Sigmoid colon (tissue), 7 donors: ENCODE results near the gene SLC9A9. TPM values are rescaled to one million over a fixed set of nuclear protein-coding genes. Genes with fewer than 3 reads are reported as not detected.

Source experiments
- DNase-seq: peaks from one replicate; pipeline ENCODE4 v3.0.0-alpha.2; 2019
- H3K27ac ChIP-seq, 4 donors: fragments of 200-600 bp; sonication (generic); one replicate each; pipeline ENCODE4 v1.5.1; 2016 to 2019; ENCODE audit warnings: mild to moderate bottlenecking in 1 of 4
- H3K27me3 ChIP-seq, 3 donors: fragments of 200-600 bp; sonication (generic); one replicate each; pipeline ENCODE4 v1.5.1; 2019; ENCODE audit warnings: mild to moderate bottlenecking in 1 of 3
- H3K36me3 ChIP-seq, 4 donors: fragments of 200-600 bp; sonication (generic); one replicate each; pipeline ENCODE4 v1.5.1; 2016 to 2019
- H3K4me1 ChIP-seq, 4 donors: fragments of 200-600 bp; sonication (generic); one replicate each; pipeline ENCODE4 v1.5.1; 2017 to 2019
- H3K4me3 ChIP-seq, 4 donors: fragments of 200-600 bp; sonication (generic); one replicate each; pipeline ENCODE4 v1.5.1; 2017 to 2019; ENCODE audit warnings: mild to moderate bottlenecking in 2 of 4, moderate library complexity in 1 of 4
- H3K9me3 ChIP-seq, 4 donors: fragments of 200-600 bp in 3 of 4; sonication (generic) in 3 of 4; one replicate each; pipeline versions ENCODE4 v1.5.1 to v1.6.1; 2013 to 2019
- EP300 ChIP-seq, 4 donors: sonication (generic); formaldehyde crosslinking; IDR thresholded peaks; one replicate each; pipeline ENCODE4 v1.6.1; 2017; ENCODE audit warnings: antibody characterized with exemption in 4 of 4
- POLR2A ChIP-seq, 2 donors: fragments of 450-650 bp; IDR thresholded peaks; one replicate each; pipeline ENCODE4 v1.6.1; 2016; ENCODE audit warnings: antibody characterized with exemption in 2 of 2, mild to moderate bottlenecking in 2 of 2, moderate library complexity in 2 of 2
- POLR2AphosphoS5 ChIP-seq, 4 donors: sonication (generic); formaldehyde crosslinking; IDR thresholded peaks; one replicate each; pipeline ENCODE4 v1.6.1; 2017; ENCODE audit warnings: antibody characterized with exemption in 4 of 4
- WGBS, 2 donors: extraction: QIAGEN DNeasy Blood & Tissue Kit; methylation state at CpG; one replicate each; pipeline ENCODE4 v1.1.7; 2013; 5-methylcytosine and 5-hydroxymethylcytosine counted together
- intact Hi-C: fragments of 100-400 bp; cut with DNase I; formaldehyde crosslinking; loops from one replicate; pipeline ENCODE4 v1.15.1; 2023
- polyA plus RNA-seq, 3 donors: library from polyadenylated mRNA; stranded (reverse); fragments of 200-250 nt; gene quantifications; one replicate each; pipeline ENCODE4 v1.2.3, GENCODE V29; 2013
- total RNA-seq, 4 donors: library from RNA; depleted of rRNA; stranded (reverse); fragments of >200 nt; gene quantifications; one replicate each; pipeline ENCODE4 v1.1.0, GENCODE V29; 2016
- TF ChIP-seq, protein P1 (sequence below), 4 experiments: fragments of 450-650 bp in 3 of 4; fragments of 200-600 bp in 1 of 4; IDR thresholded peaks; one replicate each; pipeline ENCODE4 v1.5.1; 2016 to 2019; ENCODE audit warnings: antibody characterized with exemption in 4 of 4, mild to moderate bottlenecking in 3 of 4, moderate library complexity in 2 of 4
- donor health status: healthy with polysubstance abuse.
- donor health status: Bipolar disorder and iron deficiency.
- donor health status: healthy.

SLC9A9 gene
- total and polyA plus RNA-seq, 7 donors, result 2.4 to 29.9 (median 18.9) TPM

DNA sequence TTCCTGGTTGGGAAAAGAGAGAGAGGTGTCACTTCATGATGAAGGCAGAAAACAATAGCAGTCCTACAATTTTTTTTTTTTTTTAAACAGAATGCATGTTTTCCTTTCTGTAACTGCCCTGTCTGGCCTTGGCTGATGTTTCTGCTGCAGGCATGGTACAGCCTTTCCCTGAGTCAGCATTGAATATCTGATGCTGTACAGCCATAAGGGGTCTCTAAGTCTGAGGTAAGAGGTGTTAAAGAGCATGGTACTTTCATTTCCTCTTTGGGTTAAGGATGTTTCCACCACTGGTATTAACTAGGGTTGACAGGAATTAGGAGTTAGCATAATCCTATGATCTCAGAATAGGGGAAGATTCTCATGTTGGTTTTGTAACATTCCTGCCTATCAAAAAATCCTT lies 581.3 kb downstream of the SLC9A9 start:
- Histone ChIP-seq H3K36me3 (peaks cover 0 to 15% (median 0%) of the 10 kb centered on the region in 4 donors), H3K4me1 (no peaks in the 10 kb centered on the region), H3K27me3 (no peaks in the 10 kb centered on the region), H3K9me3 (no peaks in the 10 kb centered on the region), H3K4me3 (no peak overlapping the region), H3K27ac (no peak overlapping the region)
- no peak for DNase-seq
- intact Hi-C loops, result no loop called here
- TF ChIP-seq, protein P1, sequence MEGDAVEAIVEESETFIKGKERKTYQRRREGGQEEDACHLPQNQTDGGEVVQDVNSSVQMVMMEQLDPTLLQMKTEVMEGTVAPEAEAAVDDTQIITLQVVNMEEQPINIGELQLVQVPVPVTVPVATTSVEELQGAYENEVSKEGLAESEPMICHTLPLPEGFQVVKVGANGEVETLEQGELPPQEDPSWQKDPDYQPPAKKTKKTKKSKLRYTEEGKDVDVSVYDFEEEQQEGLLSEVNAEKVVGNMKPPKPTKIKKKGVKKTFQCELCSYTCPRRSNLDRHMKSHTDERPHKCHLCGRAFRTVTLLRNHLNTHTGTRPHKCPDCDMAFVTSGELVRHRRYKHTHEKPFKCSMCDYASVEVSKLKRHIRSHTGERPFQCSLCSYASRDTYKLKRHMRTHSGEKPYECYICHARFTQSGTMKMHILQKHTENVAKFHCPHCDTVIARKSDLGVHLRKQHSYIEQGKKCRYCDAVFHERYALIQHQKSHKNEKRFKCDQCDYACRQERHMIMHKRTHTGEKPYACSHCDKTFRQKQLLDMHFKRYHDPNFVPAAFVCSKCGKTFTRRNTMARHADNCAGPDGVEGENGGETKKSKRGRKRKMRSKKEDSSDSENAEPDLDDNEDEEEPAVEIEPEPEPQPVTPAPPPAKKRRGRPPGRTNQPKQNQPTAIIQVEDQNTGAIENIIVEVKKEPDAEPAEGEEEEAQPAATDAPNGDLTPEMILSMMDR (IDR thresholded peaks at IDR 0.05), result no peak
- TF ChIP-seq EP300 (IDR thresholded peaks at IDR 0.05) (no peak), POLR2AphosphoS5 (IDR thresholded peaks at IDR 0.05) (no peak), POLR2A (IDR thresholded peaks at IDR 0.05) (no peak)

DNA sequence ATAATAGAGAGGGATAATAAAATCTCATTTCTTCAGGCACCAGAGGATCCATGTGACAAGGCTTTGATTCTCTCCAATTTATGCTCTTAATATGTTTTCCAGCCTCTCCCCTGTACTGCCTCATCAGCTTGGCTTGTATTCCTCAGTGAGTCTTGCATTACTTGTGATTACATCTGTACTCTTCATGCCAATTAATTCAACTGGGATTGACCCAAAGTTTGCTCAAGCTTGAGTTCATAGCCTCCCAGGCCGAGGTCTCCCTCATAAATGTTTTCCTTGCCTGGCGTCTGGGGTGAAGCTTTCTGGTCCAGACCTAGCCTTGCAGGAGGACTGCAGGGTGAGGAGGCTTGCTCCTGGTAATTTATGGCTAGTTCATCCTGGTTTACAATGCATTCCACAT lies 581.8 kb downstream of the SLC9A9 start:
- Histone ChIP-seq H3K4me1 (no peaks in the 10 kb centered on the region), H3K36me3 (peaks cover 0 to 15% (median 0%) of the 10 kb centered on the region in 4 donors), H3K9me3 (no peaks in the 10 kb centered on the region), H3K4me3 (no peak overlapping the region), H3K27me3 (no peaks in the 10 kb centered on the region), H3K27ac (no peak overlapping the region)
- DNase-seq, result no peak
- WGBS, 2 donors, result 79 to 84% methylated on average over 2 of the region's 2 CpGs
- intact Hi-C loops, result no loop called here
- TF ChIP-seq POLR2AphosphoS5 (IDR thresholded peaks at IDR 0.05) (no peak), POLR2A (IDR thresholded peaks at IDR 0.05) (no peak), EP300 (IDR thresholded peaks at IDR 0.05) (no peak)
- TF ChIP-seq, protein P1 (IDR thresholded peaks at IDR 0.05), result no peak

DNA sequence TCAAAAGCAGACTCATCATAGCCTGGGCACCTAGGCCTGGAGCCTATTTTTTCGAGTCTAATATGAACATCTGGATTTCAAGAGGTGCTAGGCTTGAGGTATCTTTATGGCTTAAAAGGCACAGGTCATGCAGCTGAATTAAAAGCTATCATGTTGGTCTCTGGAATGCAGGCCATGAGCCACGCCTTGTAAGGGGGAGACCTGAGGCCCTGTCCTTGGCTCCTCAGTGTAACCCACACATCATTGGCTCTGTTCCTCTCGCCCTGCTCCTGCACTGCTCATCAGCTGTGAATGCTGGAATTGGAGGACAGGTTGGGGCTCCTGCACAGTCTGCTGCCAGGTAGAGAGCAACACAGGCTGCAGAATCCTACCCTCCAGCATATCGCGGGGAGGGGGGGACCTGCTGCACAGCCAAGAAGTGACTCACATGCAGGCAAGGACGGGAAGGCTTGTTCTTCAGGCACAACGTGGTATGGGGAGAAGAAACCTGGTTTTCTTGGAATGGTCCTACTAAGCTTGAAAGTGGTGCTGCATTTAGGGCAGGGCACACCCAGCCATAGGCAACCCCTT lies 582.7 kb downstream of the SLC9A9 start:
- Histone ChIP-seq H3K27ac (no peak overlapping the region), H3K36me3 (peaks cover 0 to 15% (median 0%) of the 10 kb centered on the region in 4 donors), H3K9me3 (no peaks in the 10 kb centered on the region), H3K4me1 (no peaks in the 10 kb centered on the region), H3K27me3 (no peaks in the 10 kb centered on the region), H3K4me3 (no peak overlapping the region)
- intact Hi-C loops, result no loop called here
- WGBS, 2 donors, result 90 to 95% methylated on average over 7 of the region's 7 CpGs
- DNase-seq, result no peak
- TF ChIP-seq EP300 (IDR thresholded peaks at IDR 0.05) (no peak), POLR2AphosphoS5 (IDR thresholded peaks at IDR 0.05) (no peak), POLR2A (IDR thresholded peaks at IDR 0.05) (no peak)
- TF ChIP-seq, protein P1 (IDR thresholded peaks at IDR 0.05), result no peak

DNA sequence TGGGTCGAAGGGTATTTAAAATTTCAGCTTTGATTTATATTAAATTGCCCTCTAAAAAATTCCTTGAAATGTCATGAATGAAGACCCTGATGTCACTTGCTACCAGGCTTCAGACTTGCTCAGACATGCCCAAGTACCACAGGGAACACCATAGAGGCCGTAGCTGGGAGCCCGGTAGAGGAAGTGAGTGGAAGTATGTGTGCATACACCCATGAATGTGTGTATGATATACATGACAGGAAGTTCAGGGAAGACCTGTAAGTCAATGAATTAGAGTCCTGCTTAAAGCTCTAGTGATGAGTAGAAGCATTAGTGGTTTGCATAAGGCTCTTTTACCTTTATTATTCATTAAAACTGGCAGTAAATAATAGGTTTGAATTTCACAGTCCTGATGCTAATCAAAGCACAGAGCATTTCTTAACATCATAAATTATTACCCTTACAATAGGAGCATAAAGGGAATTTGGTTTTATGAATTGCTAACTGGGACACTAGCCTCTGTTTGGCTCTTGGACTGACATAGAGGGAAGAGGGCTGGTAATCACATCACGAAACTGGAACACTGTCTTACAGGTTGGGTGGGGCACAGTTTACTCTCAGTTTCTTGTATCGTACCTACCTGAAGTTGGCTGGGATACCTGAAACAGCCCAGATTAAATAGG lies 584.3 kb downstream of the SLC9A9 start:
- no peak for DNase-seq

More for the DNA sequence above, 584.3 kb downstream of the SLC9A9 start:
- TF ChIP-seq, protein P1 (IDR thresholded peaks at IDR 0.05), result no peak
- TF ChIP-seq POLR2A (IDR thresholded peaks at IDR 0.05), result no peak
- TF ChIP-seq EP300 (IDR thresholded peaks at IDR 0.05), result no peak
- no peak for TF ChIP-seq POLR2AphosphoS5 (IDR thresholded peaks at IDR 0.05)
- H3K27me3 ChIP-seq, result no peaks in the 10 kb centered on the region
- intact Hi-C loops, result no loop called here
- 49 to 65% methylated on average over 5 of the region's 5 CpGs for WGBS, 2 donors
- H3K27ac ChIP-seq, result no peak overlapping the region
- H3K4me1 ChIP-seq, result no peaks in the 10 kb centered on the region
- peaks cover 0 to 15% (median 0%) of the 10 kb centered on the region in 4 donors for H3K36me3 ChIP-seq
- no peaks in the 10 kb centered on the region for H3K9me3 ChIP-seq
- H3K4me3 ChIP-seq, result no peak overlapping the region
